ENCODE data around the gene KCNQ5. TPM values are rescaled to one million over a fixed set of nuclear protein-coding genes. Genes with fewer than 3 reads are reported as not detected.

The KCNQ5 gene
- polyA plus RNA-seq, 1 donor (not counting 4 experiments of a cell fraction or from before 2014, with no cell fraction given) = 3.4 TPM

DNA sequence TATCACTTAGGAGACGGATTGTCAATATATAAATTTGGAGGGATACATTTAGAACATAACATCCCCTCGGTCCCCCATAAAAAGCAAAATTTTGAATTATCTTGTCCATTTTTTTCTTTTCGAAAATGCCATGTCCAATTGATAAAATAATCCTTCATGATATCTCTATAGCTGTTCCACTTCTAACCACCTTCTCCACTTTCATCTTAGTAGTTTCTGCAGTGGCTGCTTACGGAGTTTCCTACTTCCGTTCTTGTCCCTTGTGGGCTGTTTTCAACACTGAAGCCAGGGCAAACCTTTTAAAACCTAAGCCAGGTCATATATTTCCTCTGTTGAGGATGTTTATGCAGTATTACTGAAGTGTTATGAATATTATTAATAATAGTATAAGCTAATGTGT is 37.9 kb downstream of the KCNQ5 start:
- Histone ChIP-seq H3K9me3 (ENCODE audit: control insufficient read depth, low read depth, low read length) (no peaks in the 10 kb centered on the region), H3K79me2 (ENCODE audit: control insufficient read depth, insufficient read depth, low read length) (peaks cover 3% of the 10 kb centered on the region), H2AFZ (ENCODE audit: control insufficient read depth, low read length) (no peak overlapping the region), H3K9me1 (ENCODE audit: control insufficient read depth, extremely low read depth, insufficient read depth, low read length) (no peaks in the 10 kb centered on the region), H3K9ac (ENCODE audit: control insufficient read depth, extremely low read depth, insufficient read depth, low read length) (no peak overlapping the region), H3K4me1 (ENCODE audit: control insufficient read depth, extremely low read depth, insufficient read depth, low read length) (peaks cover 5% of the 10 kb centered on the region), H3K27ac (ENCODE audit: control insufficient read depth, insufficient read depth, low read length) (no peak overlapping the region), H4K20me1 (ENCODE audit: control insufficient read depth, extremely low read depth, insufficient read depth, low read length) (no peaks in the 10 kb centered on the region), H3K36me3 (ENCODE audit: control insufficient read depth in 2 of 2, extremely low read depth in 1 of 2, insufficient read depth in 2 of 2, low read length in 2 of 2) (no peaks in the 10 kb centered on the region), H3K4me3 (ENCODE audit: control insufficient read depth in 2 of 3, extremely low read depth in 1 of 3, insufficient read depth in 2 of 3, low read depth in 1 of 3, low read length in 3 of 3) (no peak overlapping the region), H3K4me2 (ENCODE audit: control insufficient read depth, extremely low read depth, insufficient read depth, low read depth, low read length) (no peak overlapping the region), H3K27me3 (ENCODE audit: control insufficient read depth, extremely low read depth, insufficient read depth, low read length) (no peaks in the 10 kb centered on the region)
- FAIRE-seq (no peak), DNase-seq (ENCODE audit: low read depth, low spot score) (no peak)
- TF ChIP-seq EZH2 (IDR thresholded peaks at IDR 0.05; ENCODE audit: low read length) = no peak
- TF ChIP-seq, protein P1, sequence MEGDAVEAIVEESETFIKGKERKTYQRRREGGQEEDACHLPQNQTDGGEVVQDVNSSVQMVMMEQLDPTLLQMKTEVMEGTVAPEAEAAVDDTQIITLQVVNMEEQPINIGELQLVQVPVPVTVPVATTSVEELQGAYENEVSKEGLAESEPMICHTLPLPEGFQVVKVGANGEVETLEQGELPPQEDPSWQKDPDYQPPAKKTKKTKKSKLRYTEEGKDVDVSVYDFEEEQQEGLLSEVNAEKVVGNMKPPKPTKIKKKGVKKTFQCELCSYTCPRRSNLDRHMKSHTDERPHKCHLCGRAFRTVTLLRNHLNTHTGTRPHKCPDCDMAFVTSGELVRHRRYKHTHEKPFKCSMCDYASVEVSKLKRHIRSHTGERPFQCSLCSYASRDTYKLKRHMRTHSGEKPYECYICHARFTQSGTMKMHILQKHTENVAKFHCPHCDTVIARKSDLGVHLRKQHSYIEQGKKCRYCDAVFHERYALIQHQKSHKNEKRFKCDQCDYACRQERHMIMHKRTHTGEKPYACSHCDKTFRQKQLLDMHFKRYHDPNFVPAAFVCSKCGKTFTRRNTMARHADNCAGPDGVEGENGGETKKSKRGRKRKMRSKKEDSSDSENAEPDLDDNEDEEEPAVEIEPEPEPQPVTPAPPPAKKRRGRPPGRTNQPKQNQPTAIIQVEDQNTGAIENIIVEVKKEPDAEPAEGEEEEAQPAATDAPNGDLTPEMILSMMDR (optimal IDR thresholded peaks at IDR 0.05 in 1 of 3, IDR thresholded peaks at IDR 0.05 in 1 of 3, conservative IDR thresholded peaks at IDR 0.05 in 1 of 3; ENCODE audit: extremely low read depth in 1 of 3, insufficient read depth in 2 of 3, low read length in 3 of 3) = no peak
- dilution Hi-C loops (cut with MboI; ENCODE audit: extremely low pct_ligation_motif_present, low sequenced_read_pairs) = no loop called here

DNA sequence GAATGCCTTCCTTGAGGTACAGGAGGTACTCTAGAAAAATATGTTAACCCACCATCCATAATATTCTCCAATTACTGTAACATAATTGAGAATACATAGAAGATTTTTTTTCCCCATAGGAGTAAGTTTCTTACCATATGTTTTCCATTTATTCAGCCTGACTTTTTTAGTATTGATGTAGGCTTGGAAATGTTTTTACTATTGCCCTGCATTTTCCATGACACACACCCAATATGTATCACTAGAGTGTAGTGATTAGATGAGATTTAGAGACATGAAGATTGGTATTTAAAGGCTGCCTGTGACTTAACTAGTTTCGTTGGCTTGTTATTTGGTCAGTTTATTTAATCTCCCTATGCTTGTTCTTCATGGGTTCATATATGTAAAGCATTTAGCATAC is 39.5 kb downstream of the KCNQ5 start:
- no peaks in the 10 kb centered on the region for H3K9me1 ChIP-seq (ENCODE audit: control insufficient read depth, extremely low read depth, insufficient read depth, low read length)
- no peak overlapping the region for H3K27ac ChIP-seq (ENCODE audit: control insufficient read depth, insufficient read depth, low read length)
- no peak overlapping the region for H2AFZ ChIP-seq (ENCODE audit: control insufficient read depth, low read length)
- H3K4me2 ChIP-seq (ENCODE audit: control insufficient read depth, extremely low read depth, insufficient read depth, low read depth, low read length) = no peak overlapping the region
- peaks cover 3% of the 10 kb centered on the region for H3K79me2 ChIP-seq (ENCODE audit: control insufficient read depth, insufficient read depth, low read length)
- H3K4me1 ChIP-seq (ENCODE audit: control insufficient read depth, extremely low read depth, insufficient read depth, low read length) = peaks cover 5% of the 10 kb centered on the region
- no peak for TF ChIP-seq EZH2 (IDR thresholded peaks at IDR 0.05; ENCODE audit: low read length)
- TF ChIP-seq, protein P1 (optimal IDR thresholded peaks at IDR 0.05 in 1 of 3, IDR thresholded peaks at IDR 0.05 in 1 of 3, conservative IDR thresholded peaks at IDR 0.05 in 1 of 3; ENCODE audit: extremely low read depth in 1 of 3, insufficient read depth in 2 of 3, low read length in 3 of 3) = no peak
- no peaks in the 10 kb centered on the region for H3K36me3 ChIP-seq (ENCODE audit: control insufficient read depth in 2 of 2, extremely low read depth in 1 of 2, insufficient read depth in 2 of 2, low read length in 2 of 2)
- no peaks in the 10 kb centered on the region for H4K20me1 ChIP-seq (ENCODE audit: control insufficient read depth, extremely low read depth, insufficient read depth, low read length)
- FAIRE-seq (no peak), DNase-seq (ENCODE audit: low read depth, low spot score) (no peak)
- dilution Hi-C loops (cut with MboI; ENCODE audit: extremely low pct_ligation_motif_present, low sequenced_read_pairs) = no loop called here
- no peak overlapping the region for H3K4me3 ChIP-seq (ENCODE audit: control insufficient read depth in 2 of 3, extremely low read depth in 1 of 3, insufficient read depth in 2 of 3, low read depth in 1 of 3, low read length in 3 of 3)
- no peaks in the 10 kb centered on the region for H3K27me3 ChIP-seq (ENCODE audit: control insufficient read depth, extremely low read depth, insufficient read depth, low read length)
- no peak overlapping the region for H3K9ac ChIP-seq (ENCODE audit: control insufficient read depth, extremely low read depth, insufficient read depth, low read length)
- no peaks in the 10 kb centered on the region for H3K9me3 ChIP-seq (ENCODE audit: control insufficient read depth, low read depth, low read length)

Data from keratinocyte (primary cell).